Inflammatory macrophage (primary cell): ENCODE results near the gene HPCAL1.

Source experiments
- DNase-seq, 2 donors: peaks; one replicate each; pipeline ENCODE4 v3.0.0-alpha.2; 2020 to 2022

Gene HPCAL1

DNA sequence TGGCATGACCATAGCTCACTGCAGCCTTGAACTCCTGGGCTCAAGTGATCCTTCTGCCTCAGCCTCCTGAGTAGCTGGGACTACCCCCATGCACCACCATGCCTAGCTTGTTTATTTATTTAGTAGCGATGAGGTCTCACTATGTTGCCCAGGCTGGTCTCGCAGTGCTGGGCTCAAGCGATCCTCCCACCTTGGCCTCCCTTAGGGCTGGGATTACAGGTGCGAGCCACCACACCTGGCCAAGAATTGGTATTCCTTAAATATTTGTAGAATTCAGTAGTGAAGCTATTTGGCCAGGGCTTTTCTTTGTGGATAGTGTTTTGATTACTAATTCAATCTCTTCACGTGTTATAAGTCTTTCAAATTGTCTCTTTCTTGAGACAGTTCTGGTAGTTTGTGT, 89.4 kb downstream of the HPCAL1 start:
- no peak for DNase-seq

DNA sequence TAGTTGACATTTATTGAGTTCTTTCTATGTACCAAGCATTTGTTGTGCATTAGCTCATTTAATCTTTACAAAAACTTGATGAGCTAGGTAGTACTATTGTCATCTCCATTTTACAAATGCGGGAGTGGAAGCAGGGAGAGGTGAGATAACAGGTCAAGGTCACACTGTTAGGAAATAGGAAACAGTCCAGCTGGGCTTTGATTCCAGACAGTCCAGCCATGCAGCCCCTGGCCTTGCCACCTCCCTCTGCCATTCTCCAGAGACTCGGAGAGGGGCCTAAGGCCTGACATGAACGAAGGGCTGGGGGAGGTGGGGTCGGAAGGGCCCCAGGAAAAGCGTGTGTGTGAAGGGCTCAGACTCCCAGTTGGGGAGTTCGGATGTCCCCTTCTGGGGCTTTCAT, 89.8 kb downstream of the HPCAL1 start:
- DNase-seq: no peak

DNA sequence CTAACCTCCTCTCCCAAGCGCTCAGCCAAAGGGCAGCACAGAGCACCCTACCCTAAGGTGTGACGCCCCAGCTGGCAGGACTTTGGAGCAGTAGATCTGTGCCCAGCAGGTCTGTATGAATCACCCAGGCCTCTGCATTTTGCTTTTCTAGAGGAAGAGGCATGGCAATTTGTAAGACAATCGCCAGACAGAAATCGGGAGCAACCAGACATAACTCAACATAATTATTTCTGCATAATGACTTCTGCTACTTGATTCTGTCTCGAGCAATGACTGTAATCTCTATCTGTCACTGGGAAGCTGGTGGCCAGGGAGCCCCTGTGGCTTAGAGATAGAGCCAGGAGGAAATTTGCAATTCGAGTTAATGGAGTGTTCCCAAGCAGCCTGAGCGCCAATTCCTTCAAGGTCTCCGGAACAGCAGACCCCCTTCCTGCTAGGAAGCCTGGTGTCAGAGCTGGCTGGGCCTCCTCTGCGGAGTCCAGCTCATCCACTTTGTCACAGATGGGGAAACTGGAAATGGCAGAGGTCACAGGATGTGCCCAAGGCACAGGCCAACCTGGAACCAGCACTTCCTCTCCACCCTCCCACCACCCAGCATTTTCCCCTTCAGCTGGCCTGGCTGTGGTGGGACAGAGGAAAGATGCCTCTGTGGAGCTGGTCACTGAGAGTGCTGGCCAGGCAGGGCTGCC, 90.4 kb downstream of the HPCAL1 start:
- peak; percentile 61 to 78 for DNase-seq

DNA sequence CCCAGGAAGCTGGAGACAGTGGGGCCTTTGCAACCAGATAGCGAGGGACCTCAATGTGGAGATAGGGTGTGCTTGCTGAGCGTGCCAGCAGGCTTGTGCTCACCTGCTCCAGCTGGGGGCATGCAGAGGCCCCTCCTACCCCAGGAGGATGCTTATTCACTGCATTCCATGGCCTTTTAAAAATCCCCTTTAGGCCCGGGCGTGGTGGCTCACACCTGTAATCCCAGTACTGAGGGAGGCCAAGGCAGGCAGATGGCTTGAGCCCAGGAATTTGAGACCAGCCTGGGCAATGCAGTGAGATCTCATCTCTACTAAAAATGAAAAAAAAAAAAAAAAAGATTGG, 90.9 kb downstream of the HPCAL1 start:
- DNase-seq: no peak

DNA sequence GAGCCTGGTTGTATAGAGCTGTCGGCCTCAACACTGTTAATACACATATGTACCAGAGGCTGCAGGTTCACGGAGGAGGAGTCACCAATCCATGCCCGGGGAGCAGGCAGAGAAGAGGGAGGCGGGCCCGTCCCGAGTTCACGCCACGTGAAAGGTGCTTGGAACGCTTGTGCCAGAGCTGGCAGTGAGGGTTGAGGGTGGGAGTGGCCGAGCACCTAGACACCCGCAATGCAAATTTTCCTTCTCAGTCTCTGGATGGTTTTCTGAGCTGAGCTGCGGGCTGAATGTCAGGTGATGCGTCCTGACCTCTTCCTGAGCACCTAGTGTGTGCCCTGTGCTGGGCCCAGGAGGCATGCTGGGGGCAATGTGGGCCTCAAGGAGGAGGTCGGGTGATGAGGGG, 93.2 kb downstream of the HPCAL1 start:
- DNase-seq: no peak

DNA sequence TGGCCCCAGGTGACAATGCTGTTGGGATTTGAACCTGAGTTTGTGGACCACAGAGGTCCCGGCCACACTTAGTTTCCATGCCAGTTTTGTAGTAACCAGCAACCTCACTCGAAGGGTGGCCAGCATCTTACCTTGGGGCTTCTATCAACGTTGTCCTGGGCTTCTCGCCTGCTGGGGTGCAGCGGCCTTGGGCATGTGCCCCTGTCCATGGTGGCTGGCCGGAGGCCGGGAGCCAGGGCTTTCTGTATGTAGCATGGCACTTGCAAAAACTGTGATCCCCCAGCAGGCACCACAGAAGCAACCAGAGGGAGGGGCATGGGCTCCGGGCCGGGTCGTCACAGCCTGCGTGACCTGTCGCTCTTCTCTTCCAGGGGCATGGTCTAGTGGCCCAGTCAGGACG, 93.8 kb downstream of the HPCAL1 start:
- no peak for DNase-seq

DNA sequence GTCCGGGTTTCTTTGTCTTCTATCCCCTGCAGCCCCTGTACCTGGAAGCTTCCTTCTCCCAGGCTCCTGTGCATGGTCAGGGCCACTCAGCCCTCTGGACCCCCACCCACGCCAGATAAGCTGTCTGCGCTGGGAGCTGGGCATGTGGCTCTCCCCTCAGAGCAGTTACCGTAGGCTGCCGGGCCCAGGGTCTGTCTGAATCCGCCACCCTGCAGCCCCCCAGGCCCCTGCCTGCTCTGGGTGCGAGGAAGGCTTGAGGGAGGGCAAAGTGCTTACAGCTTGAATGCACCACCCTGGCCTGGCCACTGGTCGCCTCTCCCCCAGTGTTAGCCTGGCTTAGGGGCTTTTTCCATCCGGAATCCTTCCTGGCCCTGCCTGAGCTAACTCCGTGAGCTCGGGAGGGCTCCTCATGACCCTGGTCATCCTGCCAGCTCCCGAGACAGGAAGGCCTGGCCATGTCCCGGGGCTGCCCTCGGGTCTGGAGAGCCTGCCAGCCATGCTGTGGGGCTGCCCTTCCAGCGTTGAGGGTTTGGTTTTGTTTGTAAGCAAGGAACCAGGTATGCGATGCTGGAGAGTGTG, 94.7 kb downstream of the HPCAL1 start:
- DNase-seq: no peak

DNA sequence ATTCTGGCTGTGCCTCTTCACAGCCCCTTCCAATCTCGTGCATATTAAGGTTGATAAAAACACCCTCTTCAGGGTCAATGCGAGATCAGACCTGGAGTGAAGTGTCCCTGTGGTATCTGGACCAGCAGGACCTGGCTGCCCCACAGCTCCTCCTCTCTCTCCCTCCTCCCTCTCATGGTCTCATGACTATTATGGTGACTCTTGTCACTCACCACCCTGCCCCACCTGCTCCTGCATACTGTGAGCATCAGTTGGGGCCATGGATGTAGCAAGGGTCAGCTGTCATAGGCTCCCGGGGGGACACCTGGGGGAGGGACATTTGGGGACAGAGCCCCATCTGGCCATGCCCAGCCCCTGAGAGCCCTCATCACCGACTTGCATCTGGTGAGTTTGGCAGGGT, 95.2 kb downstream of the HPCAL1 start:
- DNase-seq: no peak

DNA sequence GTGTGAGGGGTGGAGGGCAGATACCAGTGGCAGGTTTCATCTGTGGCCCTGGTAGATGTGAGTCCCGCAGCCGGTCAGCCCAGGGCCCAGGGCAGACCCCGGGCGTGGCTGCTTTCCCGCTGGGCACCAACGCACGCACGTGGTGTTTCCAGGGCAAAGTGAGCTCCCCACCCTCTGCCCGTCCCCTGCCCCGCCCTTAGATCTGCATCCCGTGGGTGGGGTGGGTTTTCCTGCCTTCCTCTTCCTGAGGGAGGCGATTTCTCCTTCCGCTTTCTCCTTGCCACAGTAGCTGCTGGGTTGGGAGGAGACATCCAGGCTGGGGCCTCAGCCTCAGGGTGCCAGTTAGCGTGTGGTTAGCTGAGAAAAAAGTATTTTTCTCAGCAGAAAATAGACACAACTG, 95.8 kb downstream of the HPCAL1 start:
- DNase-seq: peak; percentile 91 to 93

DNA sequence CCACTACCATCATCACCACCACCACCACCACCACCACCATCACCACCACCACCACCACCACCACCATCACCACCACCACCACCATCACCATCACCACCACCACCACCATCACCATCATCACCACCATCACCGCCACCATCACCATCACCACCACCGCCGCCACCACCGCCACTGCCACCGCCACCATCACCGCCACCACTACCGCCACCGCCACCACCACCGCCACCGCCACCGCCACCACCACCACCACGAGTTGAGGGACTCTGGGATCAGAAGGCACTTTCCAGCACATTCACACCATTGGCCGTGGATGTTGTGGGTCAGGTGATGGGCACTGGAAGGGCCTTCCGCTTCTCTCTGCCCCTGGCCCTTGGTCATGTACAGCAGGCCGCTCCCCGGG, 96.7 kb downstream of the HPCAL1 start:
- DNase-seq: no peak

DNA sequence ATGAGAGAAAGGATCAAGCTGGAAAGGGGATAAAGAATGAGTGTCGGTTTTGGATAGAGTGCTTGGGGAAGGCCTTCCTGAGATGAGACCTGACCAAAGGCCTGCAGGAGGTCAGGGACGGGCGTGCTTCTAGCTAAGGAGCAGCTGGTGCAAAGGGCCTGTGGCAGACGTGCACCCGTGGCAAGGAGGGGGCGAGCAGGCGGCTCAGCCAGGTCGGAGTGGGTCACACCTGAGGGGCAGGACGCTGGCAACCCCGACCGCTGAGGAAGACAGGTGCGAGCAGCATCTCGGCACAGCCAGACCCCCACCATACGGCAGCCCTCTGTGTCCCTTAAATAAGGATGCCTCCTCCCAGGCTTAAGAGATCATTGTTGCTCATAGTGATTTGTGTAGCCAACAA, 97.3 kb downstream of the HPCAL1 start:
- no peak for DNase-seq

DNA sequence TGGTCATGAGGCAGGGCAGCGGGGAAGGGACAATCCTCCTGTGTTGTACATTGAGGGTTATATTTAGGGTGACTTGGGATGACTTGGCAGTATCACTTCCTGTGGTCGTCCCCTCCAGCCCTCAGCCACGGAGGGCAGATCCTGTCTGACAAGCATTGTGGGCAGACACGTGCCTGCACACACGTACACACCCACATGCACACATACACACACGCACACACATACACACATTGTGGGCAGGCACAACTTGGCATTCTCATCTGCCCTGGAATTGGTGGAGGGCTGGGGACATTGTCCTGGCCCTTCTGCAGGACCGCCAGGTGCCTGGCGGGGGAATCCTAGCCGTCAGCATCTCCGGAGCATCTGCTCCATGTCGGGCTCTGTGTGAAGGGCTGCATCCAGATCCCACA, 97.9 kb downstream of the HPCAL1 start:
- DNase-seq: peak; percentile 85 to 91

DNA sequence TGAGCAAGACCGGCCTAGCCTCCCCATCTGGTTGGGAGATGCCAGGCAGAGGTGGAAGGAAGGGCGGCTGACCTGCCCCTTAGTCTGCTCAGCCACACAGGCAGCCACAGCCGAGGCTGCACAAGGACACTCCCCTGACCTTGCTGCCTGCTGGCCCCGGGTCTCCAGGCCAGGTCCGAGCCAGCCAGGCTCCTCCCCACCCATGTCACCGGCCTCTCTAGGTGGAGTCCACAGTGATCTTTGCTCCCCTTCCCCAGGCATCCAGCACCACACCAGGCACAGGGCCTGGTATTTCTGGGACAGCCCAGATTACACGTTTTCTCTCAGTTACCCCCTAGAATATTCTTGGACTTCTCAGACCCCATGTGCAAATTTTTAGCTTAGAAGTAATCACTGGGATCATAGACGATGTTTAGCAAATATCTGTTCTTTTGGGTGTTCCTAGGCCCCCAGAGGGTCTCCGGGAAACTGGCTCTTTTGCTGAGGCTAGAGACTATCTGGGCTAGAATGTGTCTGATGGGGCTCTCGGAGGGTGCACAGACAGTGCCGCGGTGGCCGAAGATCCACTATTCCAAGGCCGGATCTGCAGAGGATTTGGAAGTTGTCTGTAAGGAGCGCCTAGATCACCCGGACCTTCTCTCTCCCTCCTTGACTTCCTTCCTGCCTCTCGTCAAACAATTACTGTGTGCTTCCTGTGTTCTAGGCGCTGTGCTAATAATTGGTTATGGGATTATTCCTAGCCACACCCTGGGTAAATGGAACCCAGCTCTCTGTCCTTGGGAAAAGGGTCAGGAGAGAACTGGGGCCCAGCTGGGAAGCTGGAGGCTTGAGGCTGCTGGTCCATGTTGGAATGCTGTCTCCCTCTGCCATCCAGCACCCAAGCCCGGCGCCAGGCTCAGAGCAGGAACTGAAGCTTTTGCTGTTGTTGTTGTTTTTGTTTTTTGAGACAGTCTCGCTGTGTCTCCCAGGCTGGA, 98.6 kb downstream of the HPCAL1 start:
- DNase-seq: no peak

DNA sequence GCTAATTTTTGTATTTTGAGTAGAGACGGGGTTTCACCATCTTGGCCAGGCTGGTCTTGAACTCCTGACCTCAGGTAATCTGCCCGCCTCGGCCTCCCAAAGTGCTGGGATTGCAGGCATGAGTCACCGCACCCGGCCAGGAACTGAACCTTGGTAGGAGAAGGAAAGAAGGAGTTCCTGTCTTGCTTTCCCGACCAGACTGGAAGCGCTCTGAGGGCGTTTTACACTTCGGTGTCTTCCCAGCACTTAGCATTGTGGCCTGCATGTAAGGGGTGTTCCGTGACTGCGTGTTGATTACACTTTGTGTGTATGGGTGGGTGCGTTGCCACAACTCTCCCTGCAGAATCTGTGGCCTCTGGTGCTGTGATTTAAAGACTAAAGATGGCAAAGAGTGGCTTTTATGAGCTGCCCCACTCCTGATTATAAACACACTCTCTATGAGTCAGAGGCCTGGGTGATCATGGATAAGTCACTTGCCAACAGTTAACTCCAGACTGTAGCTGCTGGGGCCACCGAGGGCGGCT, 99.4 kb downstream of the HPCAL1 start:
- DNase-seq: no peak

DNA sequence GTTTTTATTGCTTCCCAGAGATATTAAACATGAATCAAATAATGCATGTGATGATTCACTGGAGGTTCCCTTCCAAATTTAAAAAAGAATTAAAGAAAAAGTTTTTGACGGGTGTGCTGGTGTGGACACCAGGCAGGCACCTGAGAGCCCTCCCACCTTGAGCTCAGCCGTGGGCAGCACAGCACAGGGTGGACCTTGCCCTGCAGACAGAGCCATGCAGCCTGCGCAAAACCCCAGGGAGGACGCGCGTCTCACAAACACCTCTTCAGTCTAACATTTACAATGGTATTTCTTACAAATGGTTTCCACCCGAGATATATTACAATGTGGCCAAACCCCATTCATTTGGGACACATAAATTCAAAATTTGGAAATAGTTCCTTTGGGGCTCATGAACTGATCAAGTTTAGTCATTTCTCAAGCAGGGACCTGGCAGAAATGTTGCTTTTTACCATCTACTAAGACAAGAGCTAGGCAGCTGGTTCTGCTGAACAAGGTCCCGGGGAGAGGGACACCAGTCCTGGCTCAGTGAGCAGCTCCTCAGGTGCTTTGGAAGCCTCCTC, 100.0 kb downstream of the HPCAL1 start:
- no peak for DNase-seq

DNA sequence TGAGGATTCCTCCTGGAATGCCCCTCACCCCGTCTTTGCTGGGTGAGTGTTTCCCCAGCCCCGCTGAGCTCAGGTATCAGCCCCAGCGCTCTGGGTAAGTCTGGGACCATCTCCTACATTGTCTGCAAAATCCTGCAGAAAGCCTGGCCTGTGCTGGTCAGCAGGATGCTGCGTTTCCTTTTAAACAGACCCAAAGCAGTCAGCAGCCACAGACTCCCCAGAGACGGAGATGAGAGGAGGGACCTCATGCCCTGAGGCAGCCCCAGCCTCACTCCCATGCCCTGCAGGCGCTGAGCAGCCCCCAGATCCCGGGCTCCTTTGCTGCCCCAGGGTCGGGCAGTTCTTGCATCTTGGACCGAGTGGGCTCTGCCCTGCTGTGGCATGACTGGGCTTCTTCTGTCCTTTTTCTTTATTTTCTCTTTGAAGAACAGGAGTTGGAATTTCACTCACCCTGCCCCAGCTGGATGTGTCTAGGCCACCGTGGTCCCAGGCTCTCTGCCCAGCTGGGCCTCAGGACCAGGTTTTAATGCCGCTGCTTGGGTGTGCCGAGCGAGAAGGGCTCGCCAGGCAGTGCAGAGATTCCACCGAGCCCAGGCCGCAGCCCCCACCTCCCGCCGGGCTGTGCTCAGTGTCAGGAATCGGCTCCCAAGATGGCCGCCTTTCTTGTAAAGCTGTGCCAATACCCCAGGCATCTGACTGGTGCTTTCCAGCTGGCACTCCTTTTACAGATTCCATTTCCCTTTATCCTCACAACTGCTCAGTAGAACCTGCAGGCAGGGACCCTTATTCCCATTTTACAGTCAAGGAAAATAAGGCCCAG, 101.8 kb downstream of the HPCAL1 start:
- no peak for DNase-seq

DNA sequence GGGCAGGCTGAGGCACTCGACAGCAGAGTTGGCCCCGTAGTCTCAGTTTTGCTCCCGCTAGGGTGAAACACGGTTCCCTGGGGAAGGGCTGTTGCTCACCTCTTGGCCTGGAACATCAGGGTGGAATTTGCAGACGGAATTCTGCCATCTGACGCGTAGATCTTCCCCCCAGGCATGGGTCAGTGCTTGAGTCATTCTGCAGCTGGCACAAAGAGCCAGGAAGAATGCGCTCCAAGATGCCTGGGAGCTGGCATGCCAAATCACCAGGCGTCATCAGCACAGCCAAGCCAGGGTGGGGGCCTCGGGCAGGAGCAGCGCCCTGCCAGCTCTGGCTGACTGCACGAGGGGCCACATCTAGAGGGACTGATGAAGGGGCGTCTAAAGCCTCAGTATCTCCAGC, 102.7 kb downstream of the HPCAL1 start:
- DNase-seq: no peak

DNA sequence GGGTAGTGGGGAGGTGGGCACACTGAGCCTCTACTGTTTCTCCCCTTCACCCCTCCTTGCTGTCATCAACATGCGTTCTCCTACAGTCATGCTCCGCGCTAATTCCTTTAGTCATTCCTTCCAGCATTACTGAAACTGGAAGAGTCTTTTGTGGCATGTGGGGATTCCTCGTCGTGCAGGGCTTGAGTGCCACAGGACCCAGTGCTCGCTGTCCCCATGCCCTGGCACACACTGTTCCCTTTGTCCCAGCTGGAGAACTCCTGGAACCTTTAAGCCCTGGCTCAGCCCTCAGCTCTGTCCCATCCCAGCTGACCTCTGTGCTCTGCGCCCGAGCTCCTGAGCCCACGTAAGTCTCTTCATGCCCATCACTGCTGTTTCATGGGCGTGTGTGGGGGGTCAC, 103.3 kb downstream of the HPCAL1 start:
- DNase-seq: no peak

DNA sequence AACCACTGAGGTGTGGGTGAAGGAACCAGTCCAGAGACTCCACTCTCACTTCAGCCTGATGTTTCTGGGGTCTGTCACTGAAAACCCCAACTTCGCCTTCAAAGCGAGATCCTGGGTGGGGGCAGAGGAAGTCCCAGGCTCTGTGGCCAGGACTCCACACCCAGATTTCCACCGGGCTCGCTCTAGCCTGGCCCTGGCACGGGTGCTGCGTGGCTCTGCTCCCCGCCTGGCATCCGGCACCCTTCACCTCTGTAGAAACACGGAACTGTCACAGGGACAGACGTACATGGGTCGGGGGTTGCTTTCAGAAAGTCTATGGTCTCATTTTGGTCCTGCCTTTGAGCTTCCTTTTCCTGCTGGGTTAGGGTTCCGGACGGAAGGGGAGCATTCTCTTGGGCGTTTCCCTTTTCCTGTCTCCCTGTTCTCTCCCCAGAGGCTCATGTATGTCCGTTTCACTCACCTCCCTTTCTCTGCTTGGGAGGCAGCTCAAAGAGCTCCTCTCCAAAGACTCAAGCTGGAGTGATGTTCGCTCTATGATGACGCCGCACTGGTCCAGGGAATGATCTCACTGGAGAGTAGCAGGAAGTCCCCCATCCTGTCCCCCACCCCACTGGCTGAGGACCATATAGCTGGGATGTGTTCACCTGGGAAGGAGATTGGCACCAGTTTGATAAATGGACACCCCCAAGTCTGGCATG, 103.9 kb downstream of the HPCAL1 start:
- DNase-seq: no peak

DNA sequence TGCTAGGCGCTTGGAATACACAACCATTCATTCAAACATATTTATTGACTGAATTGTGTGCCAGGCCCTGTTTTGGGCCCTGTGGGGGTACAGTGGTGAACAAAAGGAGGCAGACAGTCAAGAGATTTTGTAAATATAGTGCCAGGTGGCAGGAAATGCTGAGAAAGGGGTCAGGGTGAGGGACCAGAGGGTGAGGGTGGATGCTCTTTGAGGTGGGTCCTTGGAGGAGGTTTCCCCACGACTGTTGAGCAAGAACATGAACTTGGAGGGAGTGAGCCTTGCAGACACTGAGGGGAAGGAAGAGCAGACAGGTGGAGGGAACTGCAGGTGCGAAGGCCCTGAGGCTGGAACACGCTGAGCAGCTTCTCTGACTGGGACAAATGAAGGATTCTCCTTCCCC, 104.7 kb downstream of the HPCAL1 start:
- no peak for DNase-seq

DNA sequence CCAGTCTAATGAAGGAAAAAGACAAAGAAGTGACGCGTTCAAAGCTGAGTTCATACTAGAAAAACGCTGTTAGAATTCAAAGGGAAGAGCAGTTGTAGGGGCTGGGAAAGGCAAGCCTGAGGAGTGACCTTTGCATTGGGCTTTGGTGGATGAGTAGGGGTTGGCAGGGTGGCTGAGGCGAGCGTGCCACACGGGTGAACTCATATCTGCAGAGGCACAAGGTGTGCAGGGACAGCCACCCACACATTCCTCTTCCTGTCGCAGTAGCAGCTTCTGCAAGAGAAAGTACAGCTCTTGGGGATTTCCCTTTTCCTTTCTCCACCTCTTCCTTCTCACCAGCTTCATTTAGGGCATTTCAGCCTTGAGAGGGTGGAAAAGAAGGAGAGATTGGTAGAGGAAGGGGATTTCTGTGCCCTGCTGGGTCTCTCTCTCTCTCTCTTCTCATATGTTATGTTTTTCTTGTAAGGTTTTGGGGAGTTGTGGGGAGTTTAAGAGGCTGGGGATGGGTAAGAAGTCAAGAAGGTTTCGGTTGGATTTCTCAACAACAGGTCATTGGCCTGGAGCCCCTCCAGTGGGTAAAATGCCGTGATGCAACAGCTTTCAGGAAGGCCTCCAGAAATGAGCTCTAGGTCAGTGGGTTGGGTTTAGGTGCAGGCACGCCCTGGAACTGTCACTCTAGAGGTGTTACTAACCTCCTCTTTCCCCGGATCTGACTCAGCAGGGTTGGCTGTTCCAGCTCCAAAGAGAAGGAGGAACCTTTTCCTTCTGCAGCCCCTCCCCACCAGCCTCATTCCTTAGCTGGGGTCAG, 105.3 kb downstream of the HPCAL1 start:
- peak; percentile 82 to 84 for DNase-seq
